ENCODE results near the gene FBLN1.

The FBLN1 gene

GRCh38 chr22:45562102-45562501 lies 59.4 kb downstream of the FBLN1 start:
- DNase-seq: no peak
- TF ChIP-seq POLR2A (IDR thresholded peaks at IDR 0.05; ENCODE audit: low read length) (no peak), GATA1 (IDR thresholded peaks at IDR 0.05; ENCODE audit: low read depth, low read length) (no peak)

- no peak for TF ChIP-seq POLR2A (IDR thresholded peaks at IDR 0.05; ENCODE audit: low read length)
- TF ChIP-seq GATA1 (IDR thresholded peaks at IDR 0.05; ENCODE audit: low read depth, low read length): no peak
- DNase-seq: no peak
Measured at GRCh38 chr22:45562537-45563361, 60.1 kb downstream of the FBLN1 start.

GRCh38 chr22:45563362-45564040 lies 60.8 kb downstream of the FBLN1 start:
- DNase-seq: no peak
- no peak for TF ChIP-seq GATA1 (IDR thresholded peaks at IDR 0.05; ENCODE audit: low read depth, low read length)
- no peak for TF ChIP-seq POLR2A (IDR thresholded peaks at IDR 0.05; ENCODE audit: low read length)

GRCh38 chr22:45564349-45565030 lies 61.8 kb downstream of the FBLN1 start:
- DNase-seq: no peak
- TF ChIP-seq POLR2A (IDR thresholded peaks at IDR 0.05; ENCODE audit: low read length) (no peak), GATA1 (IDR thresholded peaks at IDR 0.05; ENCODE audit: low read depth, low read length) (no peak)

GRCh38 chr22:45565171-45565570 lies 62.5 kb downstream of the FBLN1 start:
- no peak for TF ChIP-seq POLR2A (IDR thresholded peaks at IDR 0.05; ENCODE audit: low read length)
- no peak for TF ChIP-seq GATA1 (IDR thresholded peaks at IDR 0.05; ENCODE audit: low read depth, low read length)
- DNase-seq: no peak

GRCh38 chr22:45565973-45566372 lies 63.3 kb downstream of the FBLN1 start:
- no peak for TF ChIP-seq POLR2A (IDR thresholded peaks at IDR 0.05; ENCODE audit: low read length)
- no peak for TF ChIP-seq GATA1 (IDR thresholded peaks at IDR 0.05; ENCODE audit: low read depth, low read length)
- DNase-seq: no peak

- TF ChIP-seq GATA1 (IDR thresholded peaks at IDR 0.05; ENCODE audit: low read depth, low read length) (no peak), POLR2A (IDR thresholded peaks at IDR 0.05; ENCODE audit: low read length) (no peak)
- DNase-seq: no peak
Measured at GRCh38 chr22:45568213-45568612, 65.5 kb downstream of the FBLN1 start.

GRCh38 chr22:45571089-45571488 lies 68.4 kb downstream of the FBLN1 start:
- TF ChIP-seq GATA1 (IDR thresholded peaks at IDR 0.05; ENCODE audit: low read depth, low read length) (no peak), POLR2A (IDR thresholded peaks at IDR 0.05; ENCODE audit: low read length) (no peak)
- no peak for DNase-seq

GRCh38 chr22:45572444-45572843 lies 69.8 kb downstream of the FBLN1 start:
- TF ChIP-seq GATA1 (IDR thresholded peaks at IDR 0.05; ENCODE audit: low read depth, low read length) (no peak), POLR2A (IDR thresholded peaks at IDR 0.05; ENCODE audit: low read length) (no peak)
- no peak for DNase-seq

GRCh38 chr22:45574069-45574703 lies 71.5 kb downstream of the FBLN1 start:
- TF ChIP-seq POLR2A (IDR thresholded peaks at IDR 0.05; ENCODE audit: low read length) (no peak), GATA1 (IDR thresholded peaks at IDR 0.05; ENCODE audit: low read depth, low read length) (no peak)
- no peak for DNase-seq

GRCh38 chr22:45575173-45575572 lies 72.5 kb downstream of the FBLN1 start:
- no peak for DNase-seq
- TF ChIP-seq GATA1 (IDR thresholded peaks at IDR 0.05; ENCODE audit: low read depth, low read length) (no peak), POLR2A (IDR thresholded peaks at IDR 0.05; ENCODE audit: low read length) (no peak)

- no peak for DNase-seq
- TF ChIP-seq GATA1 (IDR thresholded peaks at IDR 0.05; ENCODE audit: low read depth, low read length) (no peak), POLR2A (IDR thresholded peaks at IDR 0.05; ENCODE audit: low read length) (no peak)
Measured at GRCh38 chr22:45575607-45576272, 73.1 kb downstream of the FBLN1 start.

- no peak for TF ChIP-seq GATA1 (IDR thresholded peaks at IDR 0.05; ENCODE audit: low read depth, low read length)
- no peak for TF ChIP-seq POLR2A (IDR thresholded peaks at IDR 0.05; ENCODE audit: low read length)
- no peak for DNase-seq
Measured at GRCh38 chr22:45576273-45576625, 73.6 kb downstream of the FBLN1 start.
